Hypothalamus (tissue), 51 donors: ENCODE data around the gene MSMB.
"Not testable (repeated sequence)": the region's sequence is repeated elsewhere in the genome, so short reads cannot be mapped to it uniquely, and the experiment has no call there.

Experiments used
- DNase-seq, 51 donors: peaks; one replicate each; lab custom pipeline; 2025; lab: John Stamatoyannopoulos, UW

Gene MSMB

DNA sequence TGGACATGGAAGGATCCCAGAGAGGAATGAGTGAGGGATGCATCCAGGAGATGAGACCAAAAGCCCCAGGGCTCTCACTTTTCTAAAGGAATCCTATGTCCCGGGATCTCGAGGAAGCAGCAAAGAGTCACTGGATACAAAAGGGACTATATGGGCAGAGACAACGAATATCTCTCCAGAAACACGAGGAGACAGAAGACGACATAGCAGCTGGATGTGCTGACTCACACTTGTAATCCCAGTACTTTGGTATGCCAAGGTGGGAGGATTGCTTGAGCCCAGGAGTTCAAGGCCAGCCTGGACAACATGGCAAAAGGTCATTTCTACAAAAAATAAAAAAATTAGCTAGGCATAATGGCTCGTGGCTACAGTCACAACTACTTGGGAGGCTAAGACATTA, 24.7 kb upstream of the MSMB start:
- DNase-seq, result no peak

DNA sequence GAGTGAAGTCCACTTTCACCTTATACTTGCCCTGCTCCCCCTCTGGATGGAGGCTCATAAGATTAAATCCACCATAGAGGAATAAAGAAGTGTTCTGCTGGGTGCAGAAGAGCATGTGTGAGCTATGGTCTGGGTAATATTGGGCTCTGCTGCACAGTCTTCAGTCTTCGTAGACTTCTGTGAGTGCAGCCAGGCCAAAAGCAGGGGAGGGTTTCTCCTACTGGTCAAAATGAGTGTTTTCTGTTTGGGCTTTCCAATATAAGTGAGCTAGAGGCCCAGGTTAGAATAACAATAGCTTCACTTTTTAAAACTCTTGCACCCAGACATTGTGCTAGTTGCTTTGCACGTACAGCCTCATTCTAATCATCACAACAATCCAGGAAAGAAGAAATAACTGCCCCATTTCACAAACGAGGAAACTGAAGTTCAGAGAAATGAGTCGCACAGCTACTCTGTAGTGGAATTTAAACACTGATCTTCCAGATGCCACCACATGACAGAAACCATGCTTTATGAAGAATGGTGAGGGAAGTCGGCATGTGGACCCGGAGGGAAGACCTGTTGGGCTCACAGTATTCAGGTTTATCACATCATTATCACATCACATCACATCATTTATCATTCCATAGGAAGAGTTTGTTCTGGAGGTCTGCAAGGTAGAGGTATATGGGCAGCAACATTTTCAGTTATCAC, 23.8 kb upstream of the MSMB start:
- DNase-seq, result no peak

DNA sequence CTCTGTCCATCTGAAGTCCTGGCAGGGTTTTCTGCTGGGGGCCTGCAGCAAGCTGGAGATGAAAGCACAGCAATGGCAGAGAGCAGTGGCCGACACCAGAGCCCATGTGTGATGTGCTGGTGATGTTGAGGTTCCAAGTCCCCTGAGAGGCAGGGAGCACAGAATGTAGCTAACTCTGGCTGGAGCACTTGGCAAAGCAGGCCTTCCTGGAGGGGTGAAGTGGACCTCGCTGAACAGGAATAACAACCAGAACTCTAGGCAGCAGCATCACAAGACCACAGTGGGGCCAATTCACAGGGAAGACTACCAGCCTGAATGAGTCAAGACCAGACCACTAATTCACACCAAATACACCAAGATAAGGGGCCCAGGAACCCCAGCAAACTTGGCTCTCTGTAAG, 22.8 kb upstream of the MSMB start:
- no peak for DNase-seq

DNA sequence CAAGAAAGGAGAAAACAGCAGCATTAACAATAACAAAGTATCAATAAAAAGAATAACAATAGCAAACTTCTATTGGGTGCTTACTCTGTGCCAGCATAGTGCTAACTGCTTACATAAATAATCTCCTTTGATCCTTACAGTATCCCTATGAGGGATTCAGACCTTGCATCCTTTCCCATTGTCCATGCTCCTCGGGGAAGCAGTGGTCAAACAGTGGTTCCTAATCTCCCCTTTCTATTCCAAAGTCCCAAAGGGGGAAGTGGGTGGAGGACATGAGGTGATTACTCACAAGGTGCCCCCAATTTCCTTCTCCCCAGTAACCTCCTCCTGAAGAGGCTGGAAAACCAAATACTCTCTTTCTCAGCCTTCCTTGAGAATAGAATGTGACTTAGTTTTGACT, 22.0 kb upstream of the MSMB start:
- no peak for DNase-seq

DNA sequence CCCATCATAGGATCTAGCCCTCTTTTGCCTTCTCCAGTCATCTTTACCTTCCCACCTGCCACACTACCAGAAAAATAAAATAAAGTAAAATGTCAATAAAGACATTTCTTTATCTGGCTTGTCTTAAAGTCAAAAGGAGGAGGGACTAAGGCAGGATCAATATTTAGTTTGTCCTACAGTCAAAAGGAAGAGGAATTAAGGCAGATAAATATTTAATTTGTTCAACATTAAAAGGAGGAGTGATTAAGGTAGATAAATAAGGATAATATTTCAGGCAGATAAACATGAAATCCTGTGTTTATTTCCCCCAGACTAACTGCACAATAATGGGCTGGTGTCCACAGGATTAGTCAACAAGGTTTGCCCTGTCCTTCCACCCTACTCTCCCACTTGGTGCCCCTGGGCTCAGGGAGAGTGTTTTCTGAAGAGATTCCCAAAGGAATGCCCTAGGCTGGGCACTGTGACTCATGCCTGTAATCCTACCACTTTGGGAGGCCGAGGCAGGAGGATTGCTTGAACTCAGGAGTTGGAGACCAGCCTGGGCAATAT, 18.3 kb upstream of the MSMB start:
- no peak for DNase-seq

DNA sequence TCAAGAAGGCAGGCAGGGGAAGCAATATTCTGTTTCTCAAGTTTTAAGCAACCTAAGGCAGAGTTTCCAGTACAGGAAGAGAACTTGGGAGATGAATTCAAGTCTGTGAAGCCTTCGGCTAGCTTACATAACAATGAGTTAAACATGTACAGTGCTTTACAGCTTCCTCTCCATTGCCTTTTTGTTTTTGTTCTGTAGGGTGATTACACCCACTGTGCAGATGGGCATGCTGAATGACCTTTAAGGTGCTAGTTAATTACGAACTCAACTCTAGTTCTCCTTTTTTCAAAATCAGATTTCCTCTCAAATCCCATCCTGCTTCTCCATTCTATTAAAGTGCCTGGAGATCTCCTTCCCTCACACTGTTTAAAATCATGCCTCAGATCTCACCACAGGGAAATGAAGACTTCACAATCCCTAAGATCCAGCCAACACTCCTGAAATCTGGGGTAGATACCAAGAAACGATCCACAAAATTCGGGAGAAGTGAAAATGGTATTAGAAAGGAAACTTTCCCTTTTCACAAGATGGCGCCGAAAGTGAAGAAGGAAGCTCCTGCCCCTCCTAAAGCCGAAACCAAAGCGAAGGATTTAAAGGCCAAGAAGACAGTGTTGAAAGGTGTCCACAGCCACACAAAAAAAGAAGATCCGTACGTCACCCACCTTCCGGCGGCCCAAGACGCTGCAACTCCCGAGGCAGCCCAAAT, 16.8 kb upstream of the MSMB start:
- no peak for DNase-seq

DNA sequence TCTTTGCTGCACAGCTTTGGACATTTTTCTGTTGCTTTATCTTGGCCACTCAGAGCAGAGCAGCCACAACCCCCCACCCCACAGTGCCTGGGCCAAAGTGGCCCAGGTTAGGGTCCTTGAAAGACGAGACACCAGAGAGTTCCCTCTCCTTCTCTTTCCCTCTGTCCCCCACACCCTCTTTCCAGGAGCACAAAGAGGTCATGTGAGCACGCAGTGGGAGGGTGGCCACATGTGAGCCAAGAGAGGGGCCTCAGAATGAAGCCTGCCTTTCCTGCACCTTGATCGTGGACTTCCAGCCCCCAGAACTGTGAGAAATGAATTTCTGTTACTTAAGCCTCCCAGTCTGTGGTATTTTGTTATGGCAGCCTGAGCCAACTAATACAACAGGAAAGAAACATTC, 14.6 kb upstream of the MSMB start:
- DNase-seq, result no peak

DNA sequence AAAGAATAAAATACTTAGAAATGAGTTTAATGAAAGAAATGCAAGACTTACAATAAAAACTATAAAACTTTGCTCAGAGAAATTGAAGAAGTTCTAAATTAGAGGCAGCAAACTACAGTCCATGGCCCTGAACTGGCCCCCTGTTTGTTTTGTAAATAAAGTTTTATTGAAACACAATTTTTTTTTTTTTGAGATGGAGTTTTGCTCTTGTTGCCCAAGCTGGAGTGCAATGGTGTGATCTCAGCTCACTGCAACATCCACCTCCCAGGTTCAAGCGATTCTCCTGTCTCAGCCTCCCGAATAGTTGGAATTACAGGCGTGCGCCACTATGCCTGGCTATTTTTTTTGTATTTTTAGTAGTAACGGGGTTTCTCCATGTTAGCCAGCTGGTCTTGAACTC, 11.9 kb upstream of the MSMB start:
- DNase-seq, result not testable (repeated sequence)

DNA sequence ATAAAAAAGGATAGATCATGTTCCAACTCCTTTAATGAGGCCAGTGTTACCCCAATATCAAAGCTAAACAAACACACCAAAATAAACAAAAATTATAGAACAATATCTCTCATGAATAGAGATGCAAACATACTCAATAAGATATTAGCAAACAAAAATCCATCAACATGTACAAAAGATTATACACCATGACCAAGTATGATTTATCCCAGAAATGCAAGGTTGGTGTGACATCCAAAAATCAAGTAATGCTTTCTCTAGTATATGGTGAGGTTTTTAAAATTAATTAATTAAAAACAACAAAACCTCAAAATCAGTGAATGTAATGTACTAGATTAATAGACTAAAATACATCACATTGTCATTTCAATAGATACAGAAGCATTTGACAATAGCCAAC, 11.0 kb upstream of the MSMB start:
- no peak for DNase-seq

DNA sequence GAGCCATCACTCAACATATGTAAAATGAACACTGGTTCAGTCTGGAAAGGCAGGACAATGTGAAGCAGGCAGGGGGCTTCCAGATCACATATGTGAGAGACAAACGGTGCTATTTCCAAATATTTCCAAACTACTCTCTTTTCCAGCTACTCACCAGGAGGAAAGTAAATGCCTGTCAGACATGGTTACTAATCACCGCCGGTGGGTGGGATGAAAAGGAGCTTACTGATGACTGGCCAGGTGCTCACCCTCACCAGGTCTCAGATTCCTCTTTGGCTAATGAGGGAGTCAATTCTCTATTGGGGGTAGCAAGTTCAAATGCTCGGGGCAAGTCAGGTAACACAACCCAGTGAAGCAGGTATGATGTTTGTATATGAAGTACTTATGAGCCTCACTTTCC, 9.7 kb upstream of the MSMB start:
- DNase-seq, result no peak

DNA sequence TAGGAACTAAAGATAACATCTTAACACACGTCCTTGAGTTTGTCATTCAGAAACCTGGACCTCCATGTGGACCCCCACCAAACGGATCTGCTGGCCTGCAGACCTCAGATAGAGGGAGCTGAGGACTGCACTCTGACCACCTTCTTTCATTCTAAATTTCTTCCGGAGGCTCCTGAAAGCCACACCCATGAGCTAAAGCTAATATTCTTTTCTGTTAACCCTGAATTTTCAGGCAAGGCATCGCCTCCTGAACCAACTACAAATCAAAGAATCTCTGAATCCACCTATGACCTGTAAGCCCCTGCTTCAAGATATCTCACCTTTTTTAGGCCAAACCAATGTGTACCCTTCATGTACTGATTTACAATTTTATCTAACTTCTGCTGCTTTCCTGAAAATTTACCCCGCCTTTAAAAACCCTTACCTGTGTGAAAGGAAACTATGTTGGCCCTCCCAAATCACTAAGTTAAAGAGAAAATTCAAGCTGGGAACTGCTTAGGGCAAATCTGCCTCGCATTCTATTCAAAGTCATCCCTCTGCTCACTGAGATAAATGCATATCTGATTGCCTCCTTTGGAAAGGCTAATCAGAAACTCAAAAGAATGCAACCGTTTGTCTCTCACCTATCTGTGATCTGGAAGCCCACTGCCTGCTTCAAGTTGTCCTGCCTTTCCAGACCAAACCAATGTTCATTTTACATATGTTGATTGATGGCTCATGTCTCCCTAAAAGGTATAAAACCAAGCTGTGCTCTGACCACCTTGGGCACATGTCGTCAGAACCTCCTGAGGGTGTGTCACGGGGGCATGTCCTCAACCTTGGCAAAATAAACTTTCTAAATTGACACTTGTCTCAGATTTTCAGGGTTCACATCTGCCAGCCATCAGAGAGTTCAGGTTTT, 7.7 kb upstream of the MSMB start:
- DNase-seq, result no peak

DNA sequence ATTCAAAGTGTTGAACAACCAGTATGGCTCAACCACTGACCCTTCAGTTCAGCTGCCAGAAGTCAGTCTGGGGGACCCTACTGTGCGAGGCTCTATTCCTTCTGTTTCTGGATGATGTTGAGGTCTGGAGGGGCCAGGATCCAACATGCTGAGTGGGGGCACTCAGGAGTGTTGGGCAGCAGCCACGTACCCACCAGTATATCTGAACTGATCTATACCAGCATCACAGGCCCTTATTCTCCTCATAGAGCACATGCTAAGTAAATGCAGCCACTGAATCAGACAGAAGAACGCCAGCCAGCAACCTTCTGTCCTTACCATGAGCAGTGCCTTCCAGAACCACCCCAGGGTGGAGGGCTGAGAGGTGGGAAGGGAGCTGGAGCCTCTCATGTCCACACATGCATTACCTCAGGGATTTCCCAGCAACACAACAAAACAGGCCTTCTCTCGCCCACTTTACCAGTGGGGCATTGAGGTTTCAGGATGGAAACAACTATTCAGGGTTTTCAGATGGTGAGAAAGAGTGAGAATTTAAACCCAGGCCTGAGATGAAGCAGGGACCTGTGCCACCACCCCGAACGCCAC, 6.8 kb upstream of the MSMB start:
- no peak for DNase-seq

DNA sequence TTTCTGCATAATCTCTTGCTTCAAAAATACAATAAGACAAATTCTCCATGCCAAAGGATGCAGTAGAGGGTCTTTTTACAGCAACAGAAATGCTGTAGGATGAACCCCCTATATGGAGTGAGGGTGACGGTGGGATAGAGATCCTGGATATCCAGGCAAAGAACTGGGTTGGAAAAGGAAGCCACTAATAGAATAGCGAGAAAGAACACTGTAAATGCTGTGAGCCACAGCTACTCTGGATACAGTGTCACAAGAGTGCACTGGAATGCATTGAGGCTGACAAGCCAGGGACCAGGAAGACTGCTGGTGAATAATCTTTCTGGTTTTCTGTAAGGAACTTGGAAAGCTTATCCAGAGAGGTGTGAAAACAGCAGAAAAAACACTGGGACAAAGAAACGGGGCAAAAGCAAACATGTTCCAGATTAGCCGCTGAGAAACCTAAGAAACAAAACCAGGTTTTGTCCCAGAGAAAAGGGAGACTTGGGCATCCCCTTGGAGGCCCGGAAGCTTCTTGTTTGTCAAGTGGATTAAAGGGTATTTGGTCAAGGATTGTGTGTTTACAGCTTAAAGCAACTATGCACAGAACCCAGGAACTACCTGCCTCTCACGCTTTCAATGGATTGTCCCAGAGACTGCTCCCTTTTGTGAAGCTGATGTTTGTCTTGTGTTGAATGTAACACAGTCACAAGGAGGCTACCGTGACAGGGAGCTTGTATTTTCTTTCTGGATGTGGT, 6.2 kb upstream of the MSMB start:
- DNase-seq, result no peak

DNA sequence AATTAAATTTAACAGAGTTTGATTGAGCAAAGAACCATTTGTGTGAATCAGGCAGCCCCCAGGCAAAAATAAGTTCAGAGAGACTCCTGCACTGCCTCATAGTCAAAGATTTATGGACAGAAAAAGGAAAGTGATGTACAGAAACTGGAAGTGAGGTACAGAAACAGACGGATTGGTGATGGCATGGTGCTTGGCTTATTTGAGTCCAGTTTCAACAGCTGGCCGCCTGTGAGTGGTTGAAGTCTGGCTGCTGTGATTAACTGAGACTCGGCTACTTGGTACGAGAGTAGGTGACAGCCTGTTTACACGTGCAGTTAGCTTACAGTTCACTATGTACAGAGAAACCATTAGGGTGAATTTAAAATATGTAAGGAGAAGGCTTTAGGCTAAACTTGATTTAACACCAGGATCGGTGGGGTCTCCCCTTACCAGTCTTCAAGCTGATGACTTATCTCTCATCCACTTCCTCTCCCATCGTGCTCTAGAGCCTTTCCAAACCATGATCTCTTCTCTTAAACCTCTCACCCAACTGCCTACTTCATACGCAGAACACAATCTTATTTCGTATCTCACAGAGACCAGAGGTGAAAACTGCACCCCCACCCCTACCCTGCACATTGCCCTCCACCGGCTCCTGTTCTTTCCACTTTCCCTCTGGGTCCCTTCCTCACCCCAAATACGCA, 5.0 kb upstream of the MSMB start:
- DNase-seq, result no peak

DNA sequence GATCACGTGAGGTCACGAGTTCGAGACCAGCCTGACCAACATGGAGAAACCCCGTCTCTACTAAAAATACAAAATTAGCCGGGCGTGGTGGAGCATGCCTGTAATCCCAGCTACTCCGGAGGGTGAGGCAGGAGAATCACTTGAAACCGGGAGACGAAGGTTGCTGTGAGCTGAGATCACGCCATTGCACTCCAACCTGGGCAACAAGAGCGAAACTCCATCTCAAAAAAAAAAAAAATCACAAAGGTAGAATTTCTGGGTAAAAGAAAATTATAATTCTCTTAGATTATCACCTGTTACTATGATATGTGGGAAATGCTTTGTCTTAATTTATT, 3.4 kb upstream of the MSMB start:
- DNase-seq, result not testable (repeated sequence)

DNA sequence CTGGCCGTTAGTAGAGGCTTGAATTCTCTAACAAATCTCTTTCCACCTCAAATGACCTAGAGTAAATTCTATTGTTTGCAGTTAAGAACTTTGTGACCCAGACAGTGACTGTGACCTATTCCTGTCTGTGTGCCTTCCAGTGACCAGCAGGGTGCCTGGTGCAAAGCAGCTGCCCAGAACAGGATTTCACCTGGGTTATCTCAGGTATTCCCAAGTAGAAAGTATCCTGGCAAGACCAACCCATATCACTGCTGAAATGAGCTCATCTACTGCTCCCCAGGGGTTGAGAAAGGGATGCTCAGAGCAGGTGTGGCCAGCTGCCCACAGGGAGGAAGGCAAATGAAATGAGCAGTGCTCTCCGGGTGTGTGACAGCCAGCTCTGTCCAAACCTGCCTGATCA, 2.1 kb upstream of the MSMB start:
- DNase-seq, result no peak

DNA sequence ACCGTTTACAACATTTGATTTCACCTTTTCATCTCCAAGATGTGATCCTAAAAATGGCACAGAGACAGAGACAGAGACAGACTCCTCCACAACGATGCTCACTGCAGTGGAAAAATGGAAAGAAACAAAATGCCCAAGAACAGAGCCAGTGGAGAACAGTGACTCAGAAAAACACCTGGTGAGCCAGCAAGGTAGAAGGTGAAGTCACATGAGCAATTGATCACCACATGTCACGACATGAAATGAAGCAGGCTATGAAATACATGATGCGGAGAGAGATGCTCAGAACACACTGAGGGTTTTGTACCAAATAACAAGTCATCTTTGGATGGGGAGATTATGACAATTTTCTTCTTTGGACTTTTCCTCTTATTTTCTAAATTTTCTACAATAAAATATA, 3.5 kb downstream of the MSMB start:
- DNase-seq, result no peak

DNA sequence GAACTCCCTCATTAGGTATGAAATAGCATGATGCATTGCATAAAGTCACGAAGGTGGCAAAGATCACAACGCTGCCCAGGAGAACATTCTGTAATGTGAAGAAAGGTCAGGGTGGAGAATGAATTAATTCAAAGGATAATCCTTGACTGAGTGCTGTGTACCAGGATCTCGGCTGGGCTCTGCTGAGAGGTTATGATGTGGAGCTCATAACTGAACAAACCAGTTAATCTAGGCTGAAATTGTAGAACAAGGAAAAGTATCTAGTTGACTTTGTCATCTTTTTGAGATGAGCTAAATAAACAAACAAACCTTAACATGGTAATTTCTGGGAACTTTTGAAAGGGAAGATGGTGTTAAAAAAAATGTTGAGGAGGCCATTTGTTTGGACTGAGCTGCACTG, 6.1 kb downstream of the MSMB start:
- no peak for DNase-seq

DNA sequence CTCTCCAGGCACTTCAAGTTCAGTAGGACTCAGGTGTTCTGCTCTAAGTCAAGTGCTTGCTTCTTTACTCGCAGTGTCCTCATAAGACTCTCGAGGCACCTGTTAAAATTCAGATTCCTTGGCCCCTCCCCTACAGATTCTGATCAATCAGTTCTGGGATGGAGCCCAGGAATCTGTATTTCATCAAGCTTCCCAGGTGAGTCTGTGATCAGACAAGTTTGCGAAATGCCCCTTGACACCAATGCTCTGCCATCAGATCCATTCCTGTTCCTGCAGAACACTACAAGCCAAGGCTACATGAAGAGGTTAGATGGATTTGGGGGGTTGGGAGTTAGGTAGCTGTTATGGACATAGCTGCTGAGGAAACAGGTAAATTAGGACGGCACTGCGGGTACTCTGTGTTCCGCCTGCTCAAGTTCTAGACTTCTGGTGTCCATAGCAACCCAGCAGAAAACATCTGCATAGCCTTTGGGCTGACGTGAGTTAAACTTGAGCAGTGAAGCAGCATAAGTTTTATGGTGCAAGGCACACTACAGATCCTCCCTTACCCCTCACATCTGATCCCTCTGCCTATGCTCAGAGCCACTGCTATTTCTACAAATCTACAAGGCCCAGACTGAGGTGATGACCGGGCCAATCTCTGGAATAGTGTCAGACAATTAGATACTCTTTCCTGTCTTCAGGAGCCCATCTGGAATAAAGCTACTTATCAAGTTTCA, 8.8 kb downstream of the MSMB start:
- no peak for DNase-seq
